ENCODE data around the gene GRK4.

GRK4 gene

DNA sequence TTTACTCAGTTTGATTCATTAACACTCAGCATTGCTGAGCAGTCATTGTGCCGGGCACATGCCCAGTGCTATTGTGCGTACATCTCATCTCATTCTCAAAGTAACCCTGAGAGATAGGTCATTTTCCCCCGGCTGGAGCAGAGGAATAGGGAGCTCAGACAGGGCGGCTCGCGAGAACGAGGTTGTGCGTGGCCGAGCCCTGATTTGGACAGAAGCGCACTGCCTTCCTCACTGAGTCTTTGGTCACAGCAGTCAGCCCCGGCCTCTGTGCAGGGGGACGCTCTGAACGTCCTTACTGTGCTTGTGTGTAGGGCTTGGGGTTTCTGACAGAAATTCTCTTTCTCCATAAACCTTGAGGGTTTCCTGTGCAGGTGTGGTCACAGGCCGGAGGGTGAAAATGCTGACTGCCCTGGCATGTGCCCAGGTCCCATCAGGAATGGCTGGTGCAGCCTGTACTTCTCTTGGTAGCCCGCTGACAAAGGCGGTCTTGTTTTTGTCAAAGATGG, 39.6 kb upstream of the GRK4 start:
- H3K27ac ChIP-seq = no peak overlapping the region
- TF ChIP-seq, protein P1, sequence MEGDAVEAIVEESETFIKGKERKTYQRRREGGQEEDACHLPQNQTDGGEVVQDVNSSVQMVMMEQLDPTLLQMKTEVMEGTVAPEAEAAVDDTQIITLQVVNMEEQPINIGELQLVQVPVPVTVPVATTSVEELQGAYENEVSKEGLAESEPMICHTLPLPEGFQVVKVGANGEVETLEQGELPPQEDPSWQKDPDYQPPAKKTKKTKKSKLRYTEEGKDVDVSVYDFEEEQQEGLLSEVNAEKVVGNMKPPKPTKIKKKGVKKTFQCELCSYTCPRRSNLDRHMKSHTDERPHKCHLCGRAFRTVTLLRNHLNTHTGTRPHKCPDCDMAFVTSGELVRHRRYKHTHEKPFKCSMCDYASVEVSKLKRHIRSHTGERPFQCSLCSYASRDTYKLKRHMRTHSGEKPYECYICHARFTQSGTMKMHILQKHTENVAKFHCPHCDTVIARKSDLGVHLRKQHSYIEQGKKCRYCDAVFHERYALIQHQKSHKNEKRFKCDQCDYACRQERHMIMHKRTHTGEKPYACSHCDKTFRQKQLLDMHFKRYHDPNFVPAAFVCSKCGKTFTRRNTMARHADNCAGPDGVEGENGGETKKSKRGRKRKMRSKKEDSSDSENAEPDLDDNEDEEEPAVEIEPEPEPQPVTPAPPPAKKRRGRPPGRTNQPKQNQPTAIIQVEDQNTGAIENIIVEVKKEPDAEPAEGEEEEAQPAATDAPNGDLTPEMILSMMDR (IDR thresholded peaks at IDR 0.05) = no peak
- no peak for TF ChIP-seq ZFX (IDR thresholded peaks at IDR 0.05; ENCODE audit: borderline replicate concordance)

DNA sequence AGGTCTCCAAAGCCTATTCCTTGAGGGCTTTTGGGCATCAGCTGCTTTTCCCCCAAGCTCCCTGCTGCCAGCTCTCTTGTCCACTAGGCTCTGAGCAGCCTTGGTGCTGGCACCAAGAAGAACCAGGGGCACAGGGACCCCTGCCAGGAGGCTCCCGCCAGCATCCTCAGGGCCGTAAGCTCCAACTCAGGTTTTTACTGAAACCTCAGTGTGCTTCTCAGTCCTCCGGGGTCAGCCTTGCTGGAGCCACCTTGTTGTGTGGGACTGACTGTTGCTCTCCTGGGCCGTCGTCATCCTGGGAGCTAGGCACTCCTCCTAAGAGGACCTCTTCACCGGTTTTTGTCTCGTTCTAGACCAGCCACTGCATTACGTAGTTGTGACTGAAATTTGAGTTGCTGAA, 39.1 kb upstream of the GRK4 start:
- no peak for TF ChIP-seq ZFX (IDR thresholded peaks at IDR 0.05; ENCODE audit: borderline replicate concordance)
- TF ChIP-seq, protein P1 (IDR thresholded peaks at IDR 0.05) = no peak
- H3K27ac ChIP-seq = no peak overlapping the region

DNA sequence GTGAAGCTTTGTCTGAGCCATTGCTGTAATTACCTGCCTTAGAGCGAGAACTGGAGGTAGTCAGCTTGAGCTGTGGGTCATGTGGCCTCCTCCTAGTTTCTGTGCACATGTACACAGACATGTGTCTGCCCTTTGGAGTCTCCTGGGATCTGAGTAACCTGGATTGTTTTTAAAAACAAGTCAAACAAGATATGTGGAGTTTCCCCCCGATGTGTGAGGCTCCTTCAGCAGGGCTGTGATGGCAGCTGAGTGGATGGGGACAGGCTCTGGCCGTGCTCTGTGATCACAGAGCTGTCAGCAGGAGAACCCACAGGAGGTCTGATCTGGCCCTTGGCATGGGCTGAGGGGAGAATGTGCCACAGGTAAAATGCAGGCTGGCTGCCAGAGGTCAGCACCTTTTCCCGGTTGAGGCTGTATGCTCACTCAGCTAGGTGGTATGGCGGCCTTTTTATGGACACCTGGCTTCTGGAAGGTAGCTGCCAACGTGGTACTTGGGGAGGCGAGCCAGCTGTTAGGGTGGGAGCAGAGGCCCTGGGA, 38.5 kb upstream of the GRK4 start:
- no peak overlapping the region for H3K27ac ChIP-seq

DNA sequence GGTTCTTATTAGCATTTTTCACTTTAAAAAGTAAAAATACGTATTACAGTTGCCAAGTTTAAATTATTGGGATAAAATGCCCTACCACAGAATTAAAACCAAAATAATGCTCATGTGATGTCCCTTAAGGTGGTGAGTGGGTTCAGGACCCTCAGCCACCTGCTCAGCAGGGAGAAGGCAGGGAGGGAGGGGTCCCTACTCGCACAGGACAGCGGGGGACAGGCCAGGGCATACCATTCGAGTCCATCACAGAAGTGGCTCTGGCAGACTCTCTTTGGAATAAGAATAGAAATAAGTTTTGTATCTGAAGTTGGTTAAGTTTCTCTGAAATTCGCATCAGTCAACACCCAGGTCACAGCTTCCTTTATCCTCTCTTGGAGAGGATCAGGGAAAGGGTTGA, 37.9 kb upstream of the GRK4 start:
- no peak overlapping the region for H3K27ac ChIP-seq
- no peak for TF ChIP-seq ZFX (IDR thresholded peaks at IDR 0.05; ENCODE audit: borderline replicate concordance)
- TF ChIP-seq, protein P1 (IDR thresholded peaks at IDR 0.05) = no peak

More for the DNA sequence above, 38.5 kb upstream of the GRK4 start:
- TF ChIP-seq, protein P1 (IDR thresholded peaks at IDR 0.05) = no peak
- no peak for TF ChIP-seq ZFX (IDR thresholded peaks at IDR 0.05; ENCODE audit: borderline replicate concordance)

DNA sequence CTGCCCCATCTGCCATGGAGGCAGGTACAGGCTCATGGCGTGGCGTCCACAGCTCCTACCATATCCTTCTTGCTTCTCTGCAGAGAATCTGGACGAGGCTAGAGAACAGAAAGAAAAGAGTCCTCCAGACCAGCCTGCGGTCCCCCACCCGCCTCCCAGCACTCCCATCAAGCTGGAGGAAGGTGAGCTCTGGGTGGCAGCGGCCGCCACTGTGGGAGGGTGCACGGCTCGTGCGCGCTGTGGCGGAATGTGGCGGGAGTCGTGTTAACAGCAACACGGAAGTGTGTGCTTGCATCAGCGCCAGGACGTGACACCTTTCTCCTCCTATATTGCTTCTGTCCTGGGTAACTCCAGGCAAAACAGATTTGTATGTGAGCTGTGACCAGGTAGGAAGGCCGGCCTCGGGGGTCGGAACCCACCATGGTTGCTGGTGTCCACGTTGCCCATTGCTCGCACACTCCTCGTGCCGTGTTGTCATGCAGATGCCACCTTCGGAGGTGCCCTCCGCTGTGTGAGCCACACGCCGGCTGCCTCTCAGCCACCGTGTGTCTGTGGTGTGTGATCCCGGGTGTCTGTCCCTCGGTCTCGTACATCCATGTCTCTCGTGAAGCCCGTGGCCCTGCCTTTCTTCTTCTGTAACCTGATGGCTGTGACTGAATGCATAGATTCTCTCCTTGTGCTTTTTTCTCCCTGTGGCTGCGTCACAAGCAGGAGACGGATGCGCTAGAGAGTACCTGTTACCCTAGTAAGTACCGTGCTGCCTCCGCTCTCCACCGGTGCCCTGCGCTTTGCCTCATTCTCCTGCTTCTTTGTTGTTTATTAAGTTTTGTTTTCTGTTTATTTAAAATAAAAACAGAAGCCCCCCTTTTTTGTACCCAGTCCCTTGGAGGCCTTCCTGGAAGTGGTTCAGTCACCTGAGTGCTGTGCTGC, 37.2 kb upstream of the GRK4 start:
- H3K27ac ChIP-seq = no peak overlapping the region
- TF ChIP-seq ZFX (IDR thresholded peaks at IDR 0.05; ENCODE audit: borderline replicate concordance) = no peak

DNA sequence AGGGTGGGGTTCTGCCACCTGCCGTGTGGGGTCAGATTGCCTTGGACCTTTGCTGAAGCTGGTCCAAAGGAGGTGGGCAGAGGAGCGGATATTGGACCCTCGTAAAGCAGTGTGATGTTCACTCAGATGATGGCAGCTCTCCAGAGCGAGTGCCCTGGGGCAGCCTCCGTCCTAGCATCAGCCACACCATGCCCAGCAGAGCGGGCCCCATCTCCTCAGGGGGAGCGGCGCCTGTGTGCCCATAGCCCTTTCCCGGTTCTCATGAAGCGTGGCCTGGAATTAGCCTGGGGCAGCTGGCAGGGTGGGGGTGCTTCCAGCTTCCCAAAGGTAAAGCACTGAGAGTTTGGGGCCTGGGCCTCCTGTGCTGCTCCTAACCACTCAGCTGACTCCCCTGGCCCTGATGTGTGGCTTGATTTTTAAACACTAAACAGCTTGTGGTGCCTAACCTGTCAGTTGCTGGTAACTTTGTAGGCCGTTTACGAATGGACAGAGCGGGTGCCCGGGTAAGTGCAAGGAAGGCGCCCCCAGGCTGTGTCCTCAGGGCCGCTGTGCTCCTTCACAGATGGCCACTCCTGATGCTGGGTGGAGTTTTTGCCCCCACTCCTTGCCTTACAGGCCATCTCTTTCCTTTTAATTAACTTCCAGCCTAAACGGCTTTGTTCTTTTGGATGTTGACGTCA, 36.2 kb upstream of the GRK4 start:
- TF ChIP-seq ZFX (IDR thresholded peaks at IDR 0.05; ENCODE audit: borderline replicate concordance) = no peak
- TF ChIP-seq, protein P1 (IDR thresholded peaks at IDR 0.05) = no peak

DNA sequence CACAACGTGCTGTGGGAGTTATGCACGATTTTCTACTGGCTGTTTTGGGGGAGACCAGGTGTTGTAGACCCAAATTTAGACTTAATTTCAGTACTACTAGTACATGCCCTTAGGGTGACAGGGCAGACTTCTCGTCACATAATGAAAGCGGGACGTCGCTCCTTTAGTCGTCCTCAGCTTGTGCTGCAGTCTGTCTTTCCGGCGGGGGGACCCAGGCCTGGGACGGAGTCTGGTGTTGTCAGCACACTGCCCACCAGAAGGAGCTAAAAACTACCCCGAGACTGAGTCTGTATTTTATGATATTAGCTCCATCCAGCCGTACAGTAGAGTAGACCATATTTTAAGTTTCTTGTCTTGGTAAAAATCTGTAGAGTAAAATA, 35.7 kb upstream of the GRK4 start:
- H3K27ac ChIP-seq = no peak overlapping the region

More for the DNA sequence above, 36.2 kb upstream of the GRK4 start:
- no peak overlapping the region for H3K27ac ChIP-seq

More for the DNA sequence above, 35.7 kb upstream of the GRK4 start:
- TF ChIP-seq, protein P1 (IDR thresholded peaks at IDR 0.05) = no peak
- no peak for TF ChIP-seq ZFX (IDR thresholded peaks at IDR 0.05; ENCODE audit: borderline replicate concordance)

Measured in 22Rv1 (cell line).